Renal pelvis (tissue), 12 donors: ENCODE measurements around the gene PIGV. TPM values are rescaled to one million over a fixed set of nuclear protein-coding genes. Genes with fewer than 3 reads are reported as not detected.

Source experiments
- DNase-seq: peaks from one replicate; pipeline ENCODE4 v3.0.0-alpha.2; 2013
- long read RNA-seq, 16 experiments: transcript quantifications; one replicate each; lab custom pipeline, GENCODE V29; 2026
- polyA plus RNA-seq, 3 donors: library from polyadenylated mRNA; unstranded; fragments of 120-200 nt; gene quantifications; one replicate each; pipeline ENCODE4 v1.2.1, GENCODE V29; 2013; ENCODE audit not compliant: insufficient read length in 3 of 3

The PIGV gene
- 10 to 100 TPM; 17.5 to 20.7 (median 18.5) TPM for polyA plus RNA-seq
- long read RNA-seq, donor 1, transcript PIGV-201 (4 exons, 2,367 nt) = major isoform, 5 of 5 reads
- long read RNA-seq, donor 1, partial matches to known transcripts = 0 of 5 reads
- long read RNA-seq, donor 1, other reads (novel, unspliced or antisense) = 0 of 5 reads
- long read RNA-seq, donor 2, partial matches to known transcripts = 0 of 2 reads
- long read RNA-seq, donor 2, other reads (novel, unspliced or antisense) = 0 of 2 reads
- long read RNA-seq, donor 3, partial matches to known transcripts = 0 of 3 reads
- long read RNA-seq, donor 3, other reads (novel, unspliced or antisense) = 0 of 3 reads
- long read RNA-seq, donor 4, partial matches to known transcripts = 0 of 7 reads
- long read RNA-seq, donor 4, other reads (novel, unspliced or antisense) = 5 of 7 reads
- long read RNA-seq, donor 5, partial matches to known transcripts = 0 of 2 reads
- long read RNA-seq, donor 5, other reads (novel, unspliced or antisense) = 0 of 2 reads
- long read RNA-seq, donor 6, partial matches to known transcripts = 0 of 3 reads
- long read RNA-seq, donor 6, other reads (novel, unspliced or antisense) = 0 of 3 reads
- long read RNA-seq, donor 7, partial matches to known transcripts = 0 of 1 reads
- long read RNA-seq, donor 7, other reads (novel, unspliced or antisense) = 0 of 1 reads
- long read RNA-seq, donor 8 = 0 reads
- long read RNA-seq, donor 9, partial matches to known transcripts = 5 of 8 reads
- long read RNA-seq, donor 9, other reads (novel, unspliced or antisense) = 0 of 8 reads
- long read RNA-seq, donor 10, partial matches to known transcripts = 0 of 4 reads
- long read RNA-seq, donor 10, other reads (novel, unspliced or antisense) = 0 of 4 reads
- long read RNA-seq, donor 11 = 0 reads
- long read RNA-seq, donor 12, partial matches to known transcripts = 0 of 2 reads
- long read RNA-seq, donor 12, other reads (novel, unspliced or antisense) = 0 of 2 reads
- long read RNA-seq, donor 13, partial matches to known transcripts = 0 of 1 reads
- long read RNA-seq, donor 13, other reads (novel, unspliced or antisense) = 0 of 1 reads
- long read RNA-seq, donor 14 = 0 reads
- long read RNA-seq, donor 15, partial matches to known transcripts = 0 of 3 reads
- long read RNA-seq, donor 15, other reads (novel, unspliced or antisense) = 0 of 3 reads
- long read RNA-seq, donor 16, partial matches to known transcripts = 0 of 2 reads
- long read RNA-seq, donor 16, other reads (novel, unspliced or antisense) = 0 of 2 reads

GRCh38 chr1:26787706-26788514 lies at the start of gene PIGV:
Gene PIGV, plus strand, starts transcription at chr1:26787950. Its CDS starts 2,866 bp downstream, at chr1:26790816.
- DNase-seq = peak; percentile 90

- no peak for DNase-seq
Observed at GRCh38 chr1:26739329-26739914, 48.3 kb upstream of the PIGV start.

- no peak for DNase-seq
Observed at GRCh38 chr1:26740023-26740634, 47.6 kb upstream of the PIGV start.

GRCh38 chr1:26740952-26741351 lies 46.8 kb upstream of the PIGV start:
- no peak for DNase-seq

- no peak for DNase-seq
Observed at GRCh38 chr1:26743426-26744059, 44.2 kb upstream of the PIGV start.

- DNase-seq = peak; percentile 28
Observed at GRCh38 chr1:26744075-26744959, 43.4 kb upstream of the PIGV start.

- DNase-seq = no peak
Observed at GRCh38 chr1:26745191-26745590, 42.6 kb upstream of the PIGV start.

- DNase-seq = no peak
Observed at GRCh38 chr1:26747048-26747447, 40.7 kb upstream of the PIGV start.

- no peak for DNase-seq
Observed at GRCh38 chr1:26748351-26748750, 39.4 kb upstream of the PIGV start.

GRCh38 chr1:26749458-26749857 lies 38.3 kb upstream of the PIGV start:
- DNase-seq = no peak

- DNase-seq = no peak
Observed at GRCh38 chr1:26750428-26750827, 37.3 kb upstream of the PIGV start.

- DNase-seq = no peak
Observed at GRCh38 chr1:26752519-26752918, 35.2 kb upstream of the PIGV start.

- DNase-seq = no peak
Observed at GRCh38 chr1:26754086-26754874, 33.5 kb upstream of the PIGV start.

- DNase-seq = no peak
Observed at GRCh38 chr1:26758358-26758757, 29.4 kb upstream of the PIGV start.

- no peak for DNase-seq
Observed at GRCh38 chr1:26759531-26759930, 28.2 kb upstream of the PIGV start.

- DNase-seq = no peak
Observed at GRCh38 chr1:26761217-26761616, 26.5 kb upstream of the PIGV start.

GRCh38 chr1:26767714-26768113 lies 20.0 kb upstream of the PIGV start:
- DNase-seq = no peak

GRCh38 chr1:26768755-26769154 lies 19.0 kb upstream of the PIGV start:
- DNase-seq = peak; percentile 46
